ENCODE data around the gene DCT. TPM values are rescaled to one million over a fixed set of nuclear protein-coding genes. Genes with fewer than 3 reads are reported as not detected.

The DCT gene
- total RNA-seq, 1 experiment from 2014 or later, result not detected

- no peak for ATAC-seq
- intact Hi-C loops (cut with micrococcal nuclease; ENCODE audit: unreplicated experiment) (no loop called here), in situ Hi-C loops (cut with HindIII; ENCODE audit: low pct_unique_long_range_greater_than_20kb, low sequenced_read_pairs) (no loop called here)
- TF ChIP-seq TCF7L2 (IDR thresholded peaks at IDR 0.05; ENCODE audit: low read depth, low read length), result no peak
- TF ChIP-seq CTCF (IDR thresholded peaks at IDR 0.05), result no peak
- no peak for TF ChIP-seq POLR2AphosphoS5 (IDR thresholded peaks at IDR 0.05; ENCODE audit: low read depth, low read length)
- TF ChIP-seq REST (IDR thresholded peaks at IDR 0.05; ENCODE audit: insufficient read depth in 1 of 2, low read depth in 2 of 2, low read length in 1 of 2), result no peak
- TF ChIP-seq SIN3A (IDR thresholded peaks at IDR 0.05; ENCODE audit: borderline replicate concordance, insufficient read depth, low read depth, low read length), result no peak
- H3K36me3 ChIP-seq (ENCODE audit: control insufficient read depth, insufficient read depth, low read length), result no peaks in the 10 kb centered on the region
- DNase-seq (ENCODE audit: low read depth, low spot score), result no peak
- H3K4me3 ChIP-seq (ENCODE audit: low read depth in 2 of 2, low read length in 2 of 2), result no peak overlapping the region
- no peaks in the 10 kb centered on the region for H3K4me1 ChIP-seq (ENCODE audit: control insufficient read depth, insufficient read depth, low read length)
- CTCF ChIA-PET, result no interaction called here
- H3K27ac ChIP-seq (ENCODE audit: low read length), result no peak overlapping the region
- no TSS peak for BruUV-seq (replicated peaks)
- no peaks in the 10 kb centered on the region for H3K9me3 ChIP-seq (ENCODE audit: control insufficient read depth, insufficient read depth, low read depth, low read length)
- POLR2A ChIA-PET, result no interaction called here
- H3K27me3 ChIP-seq (ENCODE audit: control insufficient read depth, insufficient read depth, low read length), result no peaks in the 10 kb centered on the region
Observed at GRCh38 chr13:94478913-94479312, 569 bp downstream of the DCT start.

- Histone ChIP-seq H3K36me3 (ENCODE audit: control insufficient read depth, insufficient read depth, low read length) (no peaks in the 10 kb centered on the region), H3K9me3 (ENCODE audit: control insufficient read depth, insufficient read depth, low read depth, low read length) (no peaks in the 10 kb centered on the region), H3K27ac (ENCODE audit: low read length) (no peak overlapping the region), H3K27me3 (ENCODE audit: control insufficient read depth, insufficient read depth, low read length) (no peaks in the 10 kb centered on the region), H3K4me1 (ENCODE audit: control insufficient read depth, insufficient read depth, low read length) (no peaks in the 10 kb centered on the region), H3K4me3 (ENCODE audit: low read depth in 2 of 2, low read length in 2 of 2) (no peak overlapping the region)
- no TSS peak for BruUV-seq (replicated peaks)
- ChIA-PET CTCF (no interaction called here), POLR2A (no interaction called here)
- DNase-seq (ENCODE audit: low read depth, low spot score) (no peak), ATAC-seq (no peak)
- in situ Hi-C loops (cut with HindIII; ENCODE audit: low pct_unique_long_range_greater_than_20kb, low sequenced_read_pairs) (no loop called here), intact Hi-C loops (cut with micrococcal nuclease; ENCODE audit: unreplicated experiment) (no loop called here)
- no peak for TF ChIP-seq SIN3A (IDR thresholded peaks at IDR 0.05; ENCODE audit: borderline replicate concordance, insufficient read depth, low read depth, low read length)
- TF ChIP-seq CTCF (IDR thresholded peaks at IDR 0.05), result no peak
- no peak for TF ChIP-seq REST (IDR thresholded peaks at IDR 0.05; ENCODE audit: insufficient read depth in 1 of 2, low read depth in 2 of 2, low read length in 1 of 2)
- TF ChIP-seq TCF7L2 (IDR thresholded peaks at IDR 0.05; ENCODE audit: low read depth, low read length), result no peak
- TF ChIP-seq POLR2AphosphoS5 (IDR thresholded peaks at IDR 0.05; ENCODE audit: low read depth, low read length), result no peak
Observed at GRCh38 chr13:94470126-94470525, 9.4 kb downstream of the DCT start.

Measured in Panc1 (cell line).